Epithelial cell of prostate (primary cell): ENCODE results near the gene MYO1H.
A peak's percentile ranks its signal among the peaks of the same experiment; 100 is the strongest.

Source experiments
- DNase-seq: peaks from one replicate; pipeline ENCODE4 v3.0.0-alpha.2; 2011; ENCODE audit warnings: low read depth, low spot score
- H3K27ac ChIP-seq: fragments of 450-650 bp; 2 replicates; pipeline ENCODE4 v1.5.1; 2017; ENCODE audit warnings: mild to moderate bottlenecking

The MYO1H gene

DNA sequence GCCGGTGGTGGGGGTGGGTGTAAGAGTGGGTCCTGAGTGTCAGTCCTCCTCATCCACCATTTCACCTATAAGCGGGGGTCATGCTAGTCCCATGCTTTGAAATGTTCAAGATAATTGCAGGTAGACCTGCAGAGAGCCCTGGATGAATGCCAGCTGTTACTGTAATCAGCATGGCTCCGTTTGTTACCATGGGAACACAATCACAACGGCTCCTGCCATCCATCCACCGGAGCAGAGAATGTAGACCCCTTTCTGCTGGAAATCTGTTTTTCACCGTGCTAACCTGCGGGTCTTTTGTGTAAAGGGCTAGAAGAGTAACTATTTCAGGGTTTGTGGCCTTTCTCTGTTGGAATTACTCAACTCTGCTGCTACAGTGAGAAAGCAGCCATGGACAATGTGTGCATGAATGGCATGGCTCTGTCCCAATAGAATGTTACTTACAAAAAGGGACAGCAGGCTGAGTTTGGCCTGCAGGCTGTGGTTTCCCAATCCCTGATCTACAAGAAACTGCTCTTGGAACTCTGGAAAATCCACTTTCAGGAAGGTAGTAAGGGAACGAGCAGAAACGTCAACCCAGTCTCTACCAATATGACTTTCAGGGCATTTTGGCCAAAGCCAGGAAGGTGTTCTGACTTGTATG is 93.3 kb downstream of the MYO1H start:
- no peak for DNase-seq
- no peak overlapping the region for H3K27ac ChIP-seq

DNA sequence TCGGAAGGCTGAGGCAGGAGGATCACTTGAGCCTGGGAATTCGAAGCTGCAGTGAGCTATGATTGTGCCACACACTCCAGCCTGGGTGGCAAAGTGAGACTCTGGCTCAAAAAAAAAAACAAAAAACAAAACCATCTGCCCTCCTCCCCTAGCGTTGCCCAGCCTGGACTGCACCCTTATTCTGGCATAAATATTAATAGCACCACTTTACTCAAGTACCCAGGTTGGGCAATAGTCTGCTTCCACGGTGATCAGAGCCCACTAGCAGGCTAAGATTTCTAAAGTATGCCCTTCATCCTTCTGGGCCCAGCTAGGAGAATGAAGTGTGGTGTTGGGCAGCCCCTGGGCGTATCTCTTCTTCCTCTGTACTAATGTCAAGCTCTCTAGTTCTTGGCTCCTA is 96.1 kb downstream of the MYO1H start:
- H3K27ac ChIP-seq: no peak overlapping the region
- DNase-seq: no peak

DNA sequence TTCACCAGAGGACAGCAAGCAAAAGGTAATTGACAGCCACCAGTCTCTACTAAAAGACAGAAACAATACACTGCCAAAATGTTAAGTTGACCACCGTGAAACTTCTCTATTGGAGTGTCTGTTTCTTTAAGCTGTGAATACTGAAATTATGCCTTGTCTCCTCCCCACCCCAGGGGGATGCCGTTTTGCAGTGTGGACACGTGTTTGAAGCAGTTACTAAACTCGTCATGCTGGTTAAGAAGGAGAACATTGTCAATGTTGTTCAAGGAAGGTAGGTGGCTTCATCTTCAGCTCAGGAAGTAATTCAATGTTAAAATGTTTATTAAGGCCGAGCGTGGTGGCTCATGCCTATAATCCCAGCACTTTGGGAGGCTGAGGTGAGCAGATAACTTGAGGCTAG is 96.6 kb downstream of the MYO1H start:
- no peak for DNase-seq
- no peak overlapping the region for H3K27ac ChIP-seq

- no peak for DNase-seq
- no peak overlapping the region for H3K27ac ChIP-seq
These were observed 97.5 kb downstream of the MYO1H start for GRCh38 chr12:109445191-109445609.

DNA sequence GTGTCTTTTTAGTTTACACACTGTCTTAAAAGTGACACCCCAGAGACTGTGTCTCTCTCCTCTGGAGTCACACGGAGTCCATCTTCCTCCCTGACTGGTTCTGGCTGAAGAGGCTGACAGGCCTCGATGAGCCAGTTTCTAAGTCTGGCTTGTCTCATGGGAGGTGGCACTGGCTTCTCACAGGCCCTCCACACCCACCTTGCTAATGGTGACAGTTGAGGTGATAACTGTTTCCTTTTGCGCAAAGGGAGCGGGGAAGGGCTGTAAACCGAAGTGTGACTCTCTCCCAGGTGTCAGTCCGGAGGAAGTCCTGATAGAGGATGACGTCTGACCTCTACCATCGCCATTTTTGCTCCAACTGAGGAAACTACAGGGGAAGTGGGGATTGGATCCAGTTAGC is 99.2 kb downstream of the MYO1H start:
- H3K27ac ChIP-seq: no peak overlapping the region
- no peak for DNase-seq

GRCh38 chr12:109447482-109447881 is 99.8 kb downstream of the MYO1H start:
- DNase-seq: no peak
- H3K27ac ChIP-seq: no peak overlapping the region

DNA sequence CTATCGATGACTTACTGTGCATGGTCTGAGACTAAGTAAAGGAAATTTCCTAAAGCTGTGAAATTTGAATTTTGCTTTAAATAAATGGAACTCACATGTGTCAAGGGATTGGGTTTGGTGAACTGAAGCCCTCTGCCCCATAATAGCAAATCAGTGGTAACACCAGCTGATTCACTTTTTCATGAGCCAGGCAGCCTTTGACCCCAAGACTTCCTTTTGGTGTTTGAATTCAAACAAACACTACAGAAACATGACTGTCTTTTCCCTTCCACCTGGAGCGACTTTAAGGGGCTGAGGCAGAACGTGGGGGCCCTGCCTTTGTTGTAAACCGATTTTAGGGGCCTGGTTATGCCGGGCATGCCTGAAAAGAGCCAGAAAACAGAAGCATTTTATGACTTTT is 100.6 kb downstream of the MYO1H start:
- no peak for DNase-seq
- H3K27ac ChIP-seq: no peak overlapping the region

GRCh38 chr12:109448707-109449390 is 101.1 kb downstream of the MYO1H start:
- no peak overlapping the region for H3K27ac ChIP-seq
- DNase-seq: no peak

GRCh38 chr12:109449845-109450532 is 102.3 kb downstream of the MYO1H start:
- no peak for DNase-seq
- no peak overlapping the region for H3K27ac ChIP-seq

- no peak overlapping the region for H3K27ac ChIP-seq
- DNase-seq: no peak
These were observed 103.3 kb downstream of the MYO1H start for GRCh38 chr12:109450980-109451379.

DNA sequence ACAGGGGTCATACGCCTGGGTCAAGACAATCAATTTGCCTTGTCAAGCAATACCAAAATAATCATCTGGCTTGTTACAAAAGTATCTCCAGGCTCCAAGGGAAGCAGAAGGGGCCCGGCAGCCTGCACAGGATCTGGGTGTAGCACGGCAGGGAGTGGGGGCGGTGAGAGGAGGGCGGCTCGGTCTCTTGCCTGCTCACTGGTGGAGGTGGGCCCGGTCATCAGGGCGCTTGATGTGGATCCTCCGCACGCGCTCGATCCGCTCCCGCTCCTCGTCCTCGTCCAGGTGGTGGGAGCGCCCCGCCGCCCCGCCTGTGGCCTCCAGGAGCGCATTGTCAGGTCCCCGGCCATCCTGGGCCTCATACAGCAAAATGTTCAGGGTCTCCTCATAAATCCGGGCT is 103.7 kb downstream of the MYO1H start:
- no peak overlapping the region for H3K27ac ChIP-seq
- DNase-seq: no peak

GRCh38 chr12:109452489-109452888 is 104.8 kb downstream of the MYO1H start:
- DNase-seq: no peak
- no peak overlapping the region for H3K27ac ChIP-seq

- no peak for DNase-seq
These were observed 108.0 kb downstream of the MYO1H start for GRCh38 chr12:109455706-109456105.

GRCh38 chr12:109458086-109458485 is 110.4 kb downstream of the MYO1H start:
- no peak overlapping the region for H3K27ac ChIP-seq
- no peak for DNase-seq

More at GRCh38 chr12:109455706-109456105, 108.0 kb downstream of the MYO1H start:
- H3K27ac ChIP-seq: no peak overlapping the region

- DNase-seq: no peak
- no peak overlapping the region for H3K27ac ChIP-seq
These were observed 111.1 kb downstream of the MYO1H start for GRCh38 chr12:109458771-109459208.

DNA sequence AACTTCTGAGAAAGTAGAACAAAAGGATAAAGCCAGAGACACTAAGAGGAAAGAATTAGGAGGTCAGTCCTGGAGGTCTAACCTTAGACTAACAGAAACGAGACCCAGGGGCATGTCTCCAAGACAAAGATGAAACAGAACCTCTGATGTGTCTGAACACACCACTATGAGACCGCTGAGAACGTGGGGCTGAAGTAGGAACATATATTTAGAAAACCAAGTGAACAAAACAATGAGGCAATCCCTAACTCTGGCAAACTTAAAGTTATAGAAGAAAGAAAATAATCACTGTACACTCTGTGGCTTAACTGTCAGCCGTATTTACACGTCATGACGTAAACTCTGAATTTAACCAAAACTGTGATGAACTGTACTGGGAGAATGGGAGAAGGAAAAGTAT is 111.5 kb downstream of the MYO1H start:
- no peak overlapping the region for H3K27ac ChIP-seq
- no peak for DNase-seq

DNA sequence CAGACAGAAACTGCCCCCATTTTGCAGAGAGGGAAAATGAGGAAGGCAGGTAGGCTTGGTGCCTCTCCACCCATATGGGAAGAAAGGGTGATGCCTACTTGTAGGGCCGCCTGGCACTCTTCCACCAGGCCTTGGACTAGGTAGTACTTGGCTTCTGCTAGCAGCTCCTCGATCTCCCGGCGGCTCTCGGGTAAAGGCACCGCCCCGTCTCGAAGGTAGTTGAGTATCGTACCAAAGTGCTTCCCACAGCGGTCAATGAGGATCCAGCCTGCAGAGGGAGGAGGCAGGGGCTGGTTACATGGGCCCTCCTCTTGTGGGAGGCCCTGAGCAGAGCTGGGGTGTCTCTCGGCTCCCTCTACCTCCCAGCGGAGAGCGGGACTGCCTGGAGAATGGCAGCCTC is 112.8 kb downstream of the MYO1H start:
- H3K27ac ChIP-seq: peak overlapping the region; percentile 88
- no peak for DNase-seq

DNA sequence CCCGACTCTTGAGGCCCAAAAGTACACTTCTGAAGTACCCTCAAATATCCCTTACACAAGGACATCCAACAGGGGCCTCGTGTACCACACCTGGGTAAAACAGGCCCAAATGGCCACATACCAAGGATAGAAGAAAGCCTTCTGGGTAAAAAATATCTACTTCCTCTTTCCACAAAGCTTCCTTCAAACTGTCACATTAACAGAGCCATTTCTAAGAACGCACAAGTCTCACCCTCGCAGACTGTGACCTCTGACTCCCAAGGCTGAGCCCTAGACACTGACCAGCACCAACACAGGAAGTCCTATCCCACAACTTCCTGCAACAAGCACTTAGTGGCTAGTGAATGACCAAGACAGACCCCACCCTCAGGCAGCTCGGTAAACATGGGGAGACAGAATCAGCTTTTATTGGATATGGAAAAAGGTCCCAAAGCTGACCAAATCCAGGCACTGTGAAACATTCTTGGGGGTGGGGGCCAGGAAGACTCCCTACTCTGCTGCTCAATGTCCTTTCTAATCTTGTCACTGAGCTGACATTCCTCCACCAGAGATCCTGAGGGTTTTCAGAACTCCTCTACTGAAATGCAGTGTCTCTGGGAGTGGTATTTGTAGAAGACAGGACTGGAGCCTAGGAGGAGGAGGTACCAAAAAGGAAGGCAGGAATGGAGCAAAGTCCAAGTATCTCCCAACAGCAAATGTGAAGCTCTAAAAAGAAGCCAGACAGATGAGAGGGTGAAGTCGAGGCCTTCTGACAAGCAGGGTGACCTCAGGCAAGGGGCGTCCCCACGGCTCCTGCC is 113.5 kb downstream of the MYO1H start:
- H3K27ac ChIP-seq: peak overlapping the region; percentile 88
- no peak for DNase-seq

DNA sequence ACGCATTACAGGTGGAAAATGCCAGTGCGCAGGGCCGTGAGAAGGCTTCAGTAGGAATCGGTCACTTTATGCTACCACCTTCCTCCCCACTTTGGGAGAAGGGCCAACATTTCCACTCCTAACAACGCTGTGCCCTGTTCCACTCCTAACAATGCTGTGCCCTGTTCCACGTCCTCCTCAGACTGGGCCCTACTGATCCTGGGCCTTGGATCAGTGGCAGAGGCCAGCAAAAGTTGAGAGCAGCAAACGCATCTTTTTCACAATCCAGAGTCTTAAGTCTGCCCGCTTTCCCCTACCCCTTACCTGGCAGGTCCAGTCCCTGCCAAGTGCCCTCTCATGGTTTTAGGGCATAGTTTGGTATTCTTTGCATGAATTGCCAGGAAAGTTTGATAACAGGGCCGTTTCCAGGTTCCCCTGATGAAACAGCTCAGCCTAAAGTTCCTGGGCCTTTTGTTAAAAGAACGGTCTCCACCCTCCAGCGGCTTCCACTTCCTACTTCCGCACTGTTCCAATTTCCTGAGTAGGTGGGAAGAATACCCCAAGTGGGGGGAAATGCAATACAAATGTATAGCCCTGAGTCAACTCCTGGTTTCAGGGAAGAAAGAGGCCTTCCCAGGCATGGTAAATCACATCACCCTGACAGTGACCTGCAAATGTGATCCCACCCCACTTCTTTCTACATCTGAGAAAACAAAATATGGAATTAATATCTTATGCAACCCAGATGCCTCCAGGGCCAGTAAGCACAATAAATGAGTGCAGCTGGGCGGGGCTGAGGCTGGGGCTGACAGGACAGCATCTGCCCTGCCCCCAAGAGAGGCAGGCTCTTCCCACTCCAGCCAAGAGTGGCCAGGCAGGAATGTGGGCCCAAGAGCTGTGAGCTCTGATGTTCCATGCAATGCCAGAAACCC is 114.4 kb downstream of the MYO1H start:
- DNase-seq: peak; percentile 43
- peak overlapping the region; percentile 88 for H3K27ac ChIP-seq
